Esophagus muscularis mucosa (tissue), 4 donors: Measurements from ENCODE around the gene SHISAL2A. TPM values are rescaled to one million over a fixed set of nuclear protein-coding genes. Genes with fewer than 3 reads are reported as not detected.
A peak's percentile ranks its signal among the peaks of the same experiment; 100 is the strongest.
"Not testable (repeated sequence)": the region's sequence is repeated elsewhere in the genome, so short reads cannot be mapped to it uniquely, and the experiment has no call there.

Source experiments
- DNase-seq: peaks from one replicate; pipeline ENCODE4 v3.0.0-alpha.2; 2017; ENCODE audit errors: extremely low spot score
- H3K27ac ChIP-seq, 4 donors: fragments of 200-600 bp; sonication (generic); replicated peaks in 1 of 4; 1 replicate in 3 of 4; 2 replicates in 1 of 4; pipeline ENCODE4 v1.5.1; 2016 to 2019; ENCODE audit warnings: mild to moderate bottlenecking in 1 of 4
- H3K27me3 ChIP-seq, 4 donors: fragments of 200-600 bp; sonication (generic); one replicate each; pipeline versions ENCODE4 v1.5.1 to v1.6.0; 2016 to 2019
- H3K36me3 ChIP-seq, 4 donors: fragments of 200-600 bp; sonication (generic); one replicate each; pipeline ENCODE4 v1.5.1; 2016 to 2019
- H3K4me1 ChIP-seq, 4 donors: fragments of 200-600 bp; sonication (generic); one replicate each; pipeline ENCODE4 v1.5.1; 2016 to 2019
- H3K4me3 ChIP-seq, 4 donors: fragments of 200-600 bp; sonication (generic); 1 replicate in 2 of 4; 2 replicates in 2 of 4; pipeline ENCODE4 v1.5.1; 2016 to 2019; ENCODE audit warnings: mild to moderate bottlenecking in 4 of 4, moderate library complexity in 1 of 4
- H3K9me3 ChIP-seq, 4 donors: fragments of 200-600 bp; sonication (generic); 1 replicate in 3 of 4; 2 replicates in 1 of 4; pipeline ENCODE4 v1.5.1; 2016 to 2019
- CTCF ChIP-seq, 3 experiments: fragments of 200-600 bp in 2 of 3; fragments of 450-650 bp in 1 of 3; sonication (generic) in 2 of 3; IDR thresholded peaks; one replicate each; pipeline ENCODE4 v1.5.1; 2017 to 2019; ENCODE audit warnings: antibody characterized with exemption in 3 of 3, mild to moderate bottlenecking in 2 of 3, moderate library complexity in 1 of 3
- EP300 ChIP-seq: sonication (generic); formaldehyde crosslinking; IDR thresholded peaks from one replicate; pipeline ENCODE4 v1.6.1; 2017; ENCODE audit warnings: antibody characterized with exemption
- POLR2A ChIP-seq: fragments of 450-650 bp; IDR thresholded peaks from one replicate; pipeline ENCODE4 v1.6.1; 2017; ENCODE audit warnings: antibody characterized with exemption, moderate library complexity, mild to moderate bottlenecking, low read depth
- POLR2AphosphoS5 ChIP-seq, 2 donors: sonication (generic); formaldehyde crosslinking; IDR thresholded peaks; one replicate each; pipeline ENCODE4 v1.6.1; 2017; ENCODE audit warnings: antibody characterized with exemption in 2 of 2
- WGBS: methylation state at CpG from one replicate; pipeline ENCODE4 v1.1.5; 2018; 5-methylcytosine and 5-hydroxymethylcytosine counted together
- intact Hi-C: fragments of 100-400 bp; cut with DNase I; formaldehyde crosslinking; loops from one replicate; pipeline ENCODE4 v1.15.1; 2023
- total RNA-seq, 4 donors: library from RNA; depleted of rRNA; stranded (reverse); fragments of >200 nt; gene quantifications; one replicate each; pipeline versions ENCODE4 v1.1.0 to v1.2.1, GENCODE V29; 2016

The SHISAL2A gene
- total RNA-seq, 4 donors from 2014 or later, result 0.17 to 0.57 TPM; not detected in 2

GRCh38 chr1:52684545-52684944, 51.6 kb downstream of the SHISAL2A start:
- intact Hi-C loops, result loop anchor here (10.0 kb wide), 2 partner anchors 130 to 280 kb away; partner anchors contain the start of genes ORC1, PRPF38A and TUT4
- Histone ChIP-seq H3K27me3 (no peaks in the 10 kb centered on the region), H3K4me3 (no peak overlapping the region), H3K36me3 (peaks cover 17 to 28% (median 27%) of the 10 kb centered on the region in 4 donors), H3K27ac (no peak overlapping the region), H3K4me1 (peaks cover 0 to 4% (median 2%) of the 10 kb centered on the region in 4 donors), H3K9me3 (no peaks in the 10 kb centered on the region)
- no peak for DNase-seq
- TF ChIP-seq POLR2A, result no peak
- TF ChIP-seq CTCF (IDR thresholded peaks at IDR 0.05), result no peak
- TF ChIP-seq EP300, result no peak
- TF ChIP-seq POLR2AphosphoS5 (IDR thresholded peaks at IDR 0.05), result no peak
- 83% methylated on average over 1 of the region's 1 CpG for WGBS

- H3K4me1 ChIP-seq, H3K27ac ChIP-seq, H3K4me3 ChIP-seq, H3K27me3 ChIP-seq, DNase-seq, H3K9me3 ChIP-seq: not testable (repeated sequence)
- peak; percentile 72 to 78 (median 74) for TF ChIP-seq CTCF (IDR thresholded peaks at IDR 0.05)
- intact Hi-C loops, result loop anchor here (10.0 kb wide), 2 partner anchors 132 to 282 kb away; partner anchors contain the start of genes ORC1, PRPF38A and TUT4
- 61% methylated on average over 17 of the region's 17 CpGs for WGBS
- peaks cover 23 to 44% (median 35%) of the 10 kb centered on the region in 4 donors for H3K36me3 ChIP-seq
Observed at GRCh38 chr1:52686261-52686751, 53.3 kb downstream of the SHISAL2A start.

GRCh38 chr1:52686830-52687229, 53.9 kb downstream of the SHISAL2A start:
- Histone ChIP-seq H3K4me3 (no peak overlapping the region), H3K27ac (no peak overlapping the region), H3K9me3 (no peaks in the 10 kb centered on the region), H3K27me3 (no peaks in the 10 kb centered on the region), H3K4me1 (peaks cover 0 to 4% (median 2%) of the 10 kb centered on the region in 4 donors), H3K36me3 (peaks cover 25 to 49% (median 40%) of the 10 kb centered on the region in 4 donors)
- 95% methylated on average over 5 of the region's 5 CpGs for WGBS
- DNase-seq, result no peak
- intact Hi-C loops, result loop anchor here (10.0 kb wide), 2 partner anchors 132 to 282 kb away; partner anchors contain the start of genes ORC1, PRPF38A and TUT4
- TF ChIP-seq CTCF (IDR thresholded peaks at IDR 0.05), result no peak
- TF ChIP-seq POLR2AphosphoS5 (IDR thresholded peaks at IDR 0.05), result no peak
- TF ChIP-seq POLR2A, result no peak
- no peak for TF ChIP-seq EP300

GRCh38 chr1:52691821-52692220, 58.9 kb downstream of the SHISAL2A start:
- Histone ChIP-seq H3K27ac (no peak overlapping the region), H3K4me3 (no peak overlapping the region), H3K9me3 (no peaks in the 10 kb centered on the region), H3K27me3 (no peaks in the 10 kb centered on the region), H3K4me1 (peaks cover 0 to 4% (median 2%) of the 10 kb centered on the region in 4 donors), H3K36me3 (peaks cover 30 to 61% (median 46%) of the 10 kb centered on the region in 4 donors)
- TF ChIP-seq POLR2A (no peak), POLR2AphosphoS5 (IDR thresholded peaks at IDR 0.05) (no peak), CTCF (IDR thresholded peaks at IDR 0.05) (no peak), EP300 (no peak)
- intact Hi-C loops, result loop anchor here (10.0 kb wide), 1 partner anchor 87 kb away; the partner anchor contains the start of gene GPX7
- WGBS, result 90% methylated on average over 3 of the region's 3 CpGs
- no peak for DNase-seq
